ENCODE measurements around the gene ERN1.

DNA sequence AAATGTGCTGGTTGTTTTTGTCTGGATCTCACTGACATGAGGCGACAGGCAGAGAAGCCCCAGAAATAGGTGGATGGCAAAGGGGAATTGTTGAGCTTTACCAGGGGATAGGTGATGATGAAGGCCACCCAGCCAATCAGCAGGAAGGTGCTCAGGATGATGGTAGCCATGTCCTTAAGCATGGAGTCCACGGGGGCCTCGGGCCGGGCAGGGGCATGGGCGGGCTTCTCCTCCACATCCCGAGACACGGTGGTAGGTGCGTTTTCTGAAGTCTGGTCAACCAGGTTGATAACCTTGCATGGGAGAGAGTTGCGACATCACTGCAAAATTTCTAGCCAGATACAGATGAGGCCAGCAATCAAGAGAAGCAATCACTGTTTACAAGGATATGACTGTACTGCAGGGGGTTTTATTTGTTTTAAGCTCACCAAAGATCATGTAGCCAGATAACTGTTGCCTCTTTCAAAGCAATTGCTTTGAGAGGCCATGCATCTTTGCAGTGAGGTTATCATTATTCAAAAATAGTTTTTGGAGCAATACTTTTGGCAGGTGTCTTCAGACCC is 72.2 kb downstream of the ERN1 start:
- TF ChIP-seq, protein P1, sequence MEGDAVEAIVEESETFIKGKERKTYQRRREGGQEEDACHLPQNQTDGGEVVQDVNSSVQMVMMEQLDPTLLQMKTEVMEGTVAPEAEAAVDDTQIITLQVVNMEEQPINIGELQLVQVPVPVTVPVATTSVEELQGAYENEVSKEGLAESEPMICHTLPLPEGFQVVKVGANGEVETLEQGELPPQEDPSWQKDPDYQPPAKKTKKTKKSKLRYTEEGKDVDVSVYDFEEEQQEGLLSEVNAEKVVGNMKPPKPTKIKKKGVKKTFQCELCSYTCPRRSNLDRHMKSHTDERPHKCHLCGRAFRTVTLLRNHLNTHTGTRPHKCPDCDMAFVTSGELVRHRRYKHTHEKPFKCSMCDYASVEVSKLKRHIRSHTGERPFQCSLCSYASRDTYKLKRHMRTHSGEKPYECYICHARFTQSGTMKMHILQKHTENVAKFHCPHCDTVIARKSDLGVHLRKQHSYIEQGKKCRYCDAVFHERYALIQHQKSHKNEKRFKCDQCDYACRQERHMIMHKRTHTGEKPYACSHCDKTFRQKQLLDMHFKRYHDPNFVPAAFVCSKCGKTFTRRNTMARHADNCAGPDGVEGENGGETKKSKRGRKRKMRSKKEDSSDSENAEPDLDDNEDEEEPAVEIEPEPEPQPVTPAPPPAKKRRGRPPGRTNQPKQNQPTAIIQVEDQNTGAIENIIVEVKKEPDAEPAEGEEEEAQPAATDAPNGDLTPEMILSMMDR (IDR thresholded peaks at IDR 0.05) = no peak
- TF ChIP-seq POLR2A (IDR thresholded peaks at IDR 0.05) (no peak), EP300 (IDR thresholded peaks at IDR 0.05; ENCODE audit: low read depth) (no peak)
